ENCODE data around the gene CSF2. TPM values are rescaled to one million over a fixed set of nuclear protein-coding genes. Genes with fewer than 3 reads are reported as not detected.

CSF2 gene
- total RNA-seq, 4 donors from 2014 or later, result not detected

GRCh38 chr5:132054697-132055440 is 18.7 kb upstream of the CSF2 start:
- Histone ChIP-seq H3K36me3 (no peaks in the 10 kb centered on the region), H3K4me1 (no peaks in the 10 kb centered on the region), H3K9me3 (no peaks in the 10 kb centered on the region), H3K4me3 (no peak overlapping the region), H3K27ac (no peak overlapping the region), H3K27me3 (no peaks in the 10 kb centered on the region)
- TF ChIP-seq CTCF (IDR thresholded peaks at IDR 0.05) (no peak), POLR2A (IDR thresholded peaks at IDR 0.05) (no peak)
- peak in 1 of 2 donors; percentile 48 for DNase-seq (ENCODE audit: low spot score in 2 of 2)
- 87% methylated on average over 9 of the region's 9 CpGs for WGBS

GRCh38 chr5:132055441-132055807 is 18.2 kb upstream of the CSF2 start:
- no peaks in the 10 kb centered on the region for H3K9me3 ChIP-seq
- 78% methylated on average over 1 of the region's 1 CpG for WGBS
- H3K4me3 ChIP-seq, result no peak overlapping the region
- H3K27ac ChIP-seq, result no peak overlapping the region
- no peak for TF ChIP-seq EP300 (IDR thresholded peaks at IDR 0.05)
- no peak for TF ChIP-seq POLR2AphosphoS5 (IDR thresholded peaks at IDR 0.05)
- no peak for TF ChIP-seq POLR2A (IDR thresholded peaks at IDR 0.05)
- no peak for TF ChIP-seq CTCF (IDR thresholded peaks at IDR 0.05)
- no peaks in the 10 kb centered on the region for H3K4me1 ChIP-seq
- no peaks in the 10 kb centered on the region for H3K36me3 ChIP-seq
- H3K27me3 ChIP-seq, result no peaks in the 10 kb centered on the region
- DNase-seq (ENCODE audit: low spot score in 2 of 2), result peak in 1 of 2 donors; percentile 16

GRCh38 chr5:132055808-132056609 is 17.6 kb upstream of the CSF2 start:
- 89% methylated on average over 9 of the region's 12 CpGs for WGBS
- H3K27ac ChIP-seq, result no peak overlapping the region
- no peak overlapping the region for H3K4me3 ChIP-seq
- peak; percentile 62 to 72 for DNase-seq (ENCODE audit: low spot score in 2 of 2)
- H3K9me3 ChIP-seq, result no peaks in the 10 kb centered on the region
- no peaks in the 10 kb centered on the region for H3K36me3 ChIP-seq
- no peaks in the 10 kb centered on the region for H3K4me1 ChIP-seq
- no peaks in the 10 kb centered on the region for H3K27me3 ChIP-seq
- TF ChIP-seq POLR2A (IDR thresholded peaks at IDR 0.05), result no peak
- TF ChIP-seq EP300 (IDR thresholded peaks at IDR 0.05), result no peak
- no peak for TF ChIP-seq POLR2AphosphoS5 (IDR thresholded peaks at IDR 0.05)
- no peak for TF ChIP-seq CTCF (IDR thresholded peaks at IDR 0.05)

GRCh38 chr5:132056610-132057497 is 16.7 kb upstream of the CSF2 start:
- Histone ChIP-seq H3K27me3 (no peaks in the 10 kb centered on the region), H3K4me1 (no peaks in the 10 kb centered on the region), H3K36me3 (no peaks in the 10 kb centered on the region), H3K4me3 (no peak overlapping the region), H3K27ac (no peak overlapping the region), H3K9me3 (no peaks in the 10 kb centered on the region)
- TF ChIP-seq CTCF (IDR thresholded peaks at IDR 0.05), result no peak
- TF ChIP-seq EP300 (IDR thresholded peaks at IDR 0.05), result no peak
- 83% methylated on average over 14 of the region's 14 CpGs for WGBS
- DNase-seq (ENCODE audit: low spot score in 2 of 2), result peak; percentile 52 to 63
